HepG2 (cell line): ENCODE results near the gene SLC34A3. TPM values are rescaled to one million over a fixed set of nuclear protein-coding genes. Genes with fewer than 3 reads are reported as not detected.
A peak's percentile ranks its signal among the peaks of the same experiment; 100 is the strongest.

ENCODE experiments used
- DR1 ChIP-seq: sonication (generic); formaldehyde crosslinking; IDR thresholded peaks from 2 replicates; pipeline ENCODE4 v1.8.0; 2021; ENCODE audit warnings: mild to moderate bottlenecking, missing genetic modification reagents, inconsistent platforms
- EHMT2 ChIP-seq: fragments of 200-600 bp; sonication (generic); IDR thresholded peaks from 2 replicates; pipeline ENCODE4 v1.7.0; 2017; ENCODE audit warnings: antibody characterized with exemption, low read depth, low read length, borderline replicate concordance
- MEIS1 ChIP-seq: sonication (generic); formaldehyde crosslinking; IDR thresholded peaks from 2 replicates; pipeline ENCODE4 v1.9.0; 2021; ENCODE audit warnings: mild to moderate bottlenecking, missing genetic modification reagents, moderate library complexity, borderline replicate concordance
- NR2F2 ChIP-seq: IDR thresholded peaks from 2 replicates; pipeline ENCODE4 v1.6.1; 2012; ENCODE audit warnings: low read depth, inconsistent platforms, borderline replicate concordance
- PAX8 ChIP-seq: sonication (generic); formaldehyde crosslinking; IDR thresholded peaks from 2 replicates; pipeline ENCODE4 v1.8.0; 2022; ENCODE audit warnings: mild to moderate bottlenecking, missing genetic modification reagents, borderline replicate concordance
- THAP8 ChIP-seq: sonication (generic); formaldehyde crosslinking; IDR thresholded peaks from 2 replicates; pipeline ENCODE4 v1.5.1; 2020; ENCODE audit warnings: missing genetic modification reagents, mild to moderate bottlenecking, borderline replicate concordance
- ZNF124 ChIP-seq: sonication (generic); formaldehyde crosslinking; IDR thresholded peaks from 2 replicates; pipeline ENCODE4 v1.4.0; 2020; ENCODE audit warnings: missing genetic modification reagents
- ZNF232 ChIP-seq: sonication (generic); formaldehyde crosslinking; IDR thresholded peaks from 2 replicates; pipeline ENCODE4 v1.4.0; 2020; ENCODE audit warnings: missing genetic modification reagents, borderline replicate concordance
- ZNF24 ChIP-seq: fragments of 450-650 bp; IDR thresholded peaks from 2 replicates; pipeline ENCODE4 v1.6.1; 2017; ENCODE audit warnings: antibody characterized with exemption, mild to moderate bottlenecking
- ZNF343 ChIP-seq: sonication (generic); formaldehyde crosslinking; IDR thresholded peaks from 2 replicates; pipeline ENCODE4 v1.4.0; 2020; ENCODE audit warnings: mild to moderate bottlenecking, missing genetic modification reagents
- ZNF484 ChIP-seq: sonication (generic); formaldehyde crosslinking; IDR thresholded peaks from 2 replicates; pipeline ENCODE4 v1.5.1; 2020; ENCODE audit warnings: mild to moderate bottlenecking, low read depth, missing genetic modification reagents, borderline replicate concordance
- ZNF569 ChIP-seq: sonication (generic); formaldehyde crosslinking; IDR thresholded peaks from 2 replicates; pipeline ENCODE4 v1.5.0; 2020; ENCODE audit warnings: mild to moderate bottlenecking, missing genetic modification reagents, moderate library complexity, borderline replicate concordance
- ZNF597 ChIP-seq: sonication (generic); formaldehyde crosslinking; IDR thresholded peaks from 2 replicates; pipeline ENCODE4 v1.5.0; 2020; ENCODE audit warnings: missing genetic modification reagents
- ZNF839 ChIP-seq: sonication (generic); formaldehyde crosslinking; IDR thresholded peaks from 2 replicates; pipeline ENCODE4 v1.4.0; 2020; ENCODE audit warnings: missing genetic modification reagents, mild to moderate bottlenecking, borderline replicate concordance
- polyA plus RNA-seq, 8 experiments: library from polyadenylated mRNA; depleted of rRNA in 3 of 8; stranded (reverse) in 7 of 8; unstranded in 1 of 8; fragments of >200 nt; fragmentation: Illumina TruSeq in 4 of 8; extraction: Trizol in 4 of 8; gene quantifications; 2 replicates each; pipeline versions ENCODE4 v1.2.1 to v1.2.3, GENCODE V29; 2011 to 2016; ENCODE audit warnings: low read depth in 4 of 8, missing spikeins in 1 of 8, mixed read lengths in 1 of 8; ENCODE audit not compliant: insufficient read depth in 1 of 8
- total RNA-seq, 5 experiments: library from RNA; depleted of rRNA; stranded (reverse); fragments of >200 nt; fragmentation: Illumina TruSeq; extraction: Trizol; gene quantifications; 2 replicates each; pipeline ENCODE4 v1.2.3, GENCODE V29; 2016; ENCODE audit warnings: low read depth in 1 of 5
- TF ChIP-seq, protein P1 (sequence below): sonication (generic); formaldehyde crosslinking; IDR thresholded peaks from 2 replicates; pipeline ENCODE4 v1.5.0; 2020; ENCODE audit warnings: mild to moderate bottlenecking, missing genetic modification reagents, borderline replicate concordance
- TF ChIP-seq, protein P2 (sequence below): IDR thresholded peaks from 2 replicates; pipeline ENCODE4 v1.6.1; 2018; ENCODE audit warnings: missing genetic modification reagents, mild to moderate bottlenecking, missing compliant biosample characterization

SLC34A3 gene
- total and polyA plus RNA-seq, 2 of the 13 experiments (the other 11 are each of a cell fraction or from before 2014, with no cell fraction given): 0.07 to 1.0 TPM

- TF ChIP-seq, protein P1, sequence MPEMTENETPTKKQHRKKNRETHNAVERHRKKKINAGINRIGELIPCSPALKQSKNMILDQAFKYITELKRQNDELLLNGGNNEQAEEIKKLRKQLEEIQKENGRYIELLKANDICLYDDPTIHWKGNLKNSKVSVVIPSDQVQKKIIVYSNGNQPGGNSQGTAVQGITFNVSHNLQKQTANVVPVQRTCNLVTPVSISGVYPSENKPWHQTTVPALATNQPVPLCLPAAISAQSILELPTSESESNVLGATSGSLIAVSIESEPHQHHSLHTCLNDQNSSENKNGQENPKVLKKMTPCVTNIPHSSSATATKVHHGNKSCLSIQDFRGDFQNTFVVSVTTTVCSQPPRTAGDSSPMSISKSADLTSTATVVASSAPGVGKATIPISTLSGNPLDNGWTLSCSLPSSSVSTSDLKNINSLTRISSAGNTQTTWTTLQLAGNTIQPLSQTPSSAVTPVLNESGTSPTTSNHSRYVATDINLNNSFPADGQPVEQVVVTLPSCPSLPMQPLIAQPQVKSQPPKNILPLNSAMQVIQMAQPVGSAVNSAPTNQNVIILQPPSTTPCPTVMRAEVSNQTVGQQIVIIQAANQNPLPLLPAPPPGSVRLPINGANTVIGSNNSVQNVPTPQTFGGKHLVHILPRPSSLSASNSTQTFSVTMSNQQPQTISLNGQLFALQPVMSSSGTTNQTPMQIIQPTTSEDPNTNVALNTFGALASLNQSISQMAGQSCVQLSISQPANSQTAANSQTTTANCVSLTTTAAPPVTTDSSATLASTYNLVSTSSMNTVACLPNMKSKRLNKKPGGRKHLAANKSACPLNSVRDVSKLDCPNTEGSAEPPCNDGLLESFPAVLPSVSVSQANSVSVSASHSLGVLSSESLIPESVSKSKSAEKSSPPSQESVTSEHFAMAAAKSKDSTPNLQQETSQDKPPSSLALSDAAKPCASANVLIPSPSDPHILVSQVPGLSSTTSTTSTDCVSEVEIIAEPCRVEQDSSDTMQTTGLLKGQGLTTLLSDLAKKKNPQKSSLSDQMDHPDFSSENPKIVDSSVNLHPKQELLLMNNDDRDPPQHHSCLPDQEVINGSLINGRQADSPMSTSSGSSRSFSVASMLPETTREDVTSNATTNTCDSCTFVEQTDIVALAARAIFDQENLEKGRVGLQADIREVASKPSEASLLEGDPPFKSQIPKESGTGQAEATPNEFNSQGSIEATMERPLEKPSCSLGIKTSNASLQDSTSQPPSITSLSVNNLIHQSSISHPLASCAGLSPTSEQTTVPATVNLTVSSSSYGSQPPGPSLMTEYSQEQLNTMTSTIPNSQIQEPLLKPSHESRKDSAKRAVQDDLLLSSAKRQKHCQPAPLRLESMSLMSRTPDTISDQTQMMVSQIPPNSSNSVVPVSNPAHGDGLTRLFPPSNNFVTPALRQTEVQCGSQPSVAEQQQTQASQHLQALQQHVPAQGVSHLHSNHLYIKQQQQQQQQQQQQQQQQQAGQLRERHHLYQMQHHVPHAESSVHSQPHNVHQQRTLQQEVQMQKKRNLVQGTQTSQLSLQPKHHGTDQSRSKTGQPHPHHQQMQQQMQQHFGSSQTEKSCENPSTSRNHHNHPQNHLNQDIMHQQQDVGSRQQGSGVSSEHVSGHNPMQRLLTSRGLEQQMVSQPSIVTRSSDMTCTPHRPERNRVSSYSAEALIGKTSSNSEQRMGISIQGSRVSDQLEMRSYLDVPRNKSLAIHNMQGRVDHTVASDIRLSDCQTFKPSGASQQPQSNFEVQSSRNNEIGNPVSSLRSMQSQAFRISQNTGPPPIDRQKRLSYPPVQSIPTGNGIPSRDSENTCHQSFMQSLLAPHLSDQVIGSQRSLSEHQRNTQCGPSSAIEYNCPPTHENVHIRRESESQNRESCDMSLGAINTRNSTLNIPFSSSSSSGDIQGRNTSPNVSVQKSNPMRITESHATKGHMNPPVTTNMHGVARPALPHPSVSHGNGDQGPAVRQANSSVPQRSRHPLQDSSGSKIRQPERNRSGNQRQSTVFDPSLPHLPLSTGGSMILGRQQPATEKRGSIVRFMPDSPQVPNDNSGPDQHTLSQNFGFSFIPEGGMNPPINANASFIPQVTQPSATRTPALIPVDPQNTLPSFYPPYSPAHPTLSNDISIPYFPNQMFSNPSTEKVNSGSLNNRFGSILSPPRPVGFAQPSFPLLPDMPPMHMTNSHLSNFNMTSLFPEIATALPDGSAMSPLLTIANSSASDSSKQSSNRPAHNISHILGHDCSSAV (CRISPR knock-in tag): no peak
- TF ChIP-seq ZNF839 (0 out of 2 replicates have a peak, but pooled peaks have one; percentile 29), ZNF24 (no peak), ZNF597 (peak; percentile 84; the same call in 1 of the 2 replicates), ZNF124 (0 out of 2 replicates have a peak, but pooled peaks have one; percentile 21), ZNF569 (CRISPR knock-in tag) (no peak), ZNF484 (CRISPR knock-in tag) (no peak), EHMT2 (no peak), THAP8 (CRISPR knock-in tag) (no peak), ZNF232 (CRISPR knock-in tag) (no peak; the same call in 1 of the 2 replicates), MEIS1 (no peak), NR2F2 (peak; percentile 8; the same call in 1 of the 2 replicates), ZNF343 (CRISPR knock-in tag) (no peak), DR1 (CRISPR knock-in tag) (peak; percentile 68; the same call in 1 of the 2 replicates), PAX8 (no peak)
- TF ChIP-seq, protein P2, sequence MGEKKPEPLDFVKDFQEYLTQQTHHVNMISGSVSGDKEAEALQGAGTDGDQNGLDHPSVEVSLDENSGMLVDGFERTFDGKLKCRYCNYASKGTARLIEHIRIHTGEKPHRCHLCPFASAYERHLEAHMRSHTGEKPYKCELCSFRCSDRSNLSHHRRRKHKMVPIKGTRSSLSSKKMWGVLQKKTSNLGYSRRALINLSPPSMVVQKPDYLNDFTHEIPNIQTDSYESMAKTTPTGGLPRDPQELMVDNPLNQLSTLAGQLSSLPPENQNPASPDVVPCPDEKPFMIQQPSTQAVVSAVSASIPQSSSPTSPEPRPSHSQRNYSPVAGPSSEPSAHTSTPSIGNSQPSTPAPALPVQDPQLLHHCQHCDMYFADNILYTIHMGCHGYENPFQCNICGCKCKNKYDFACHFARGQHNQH: peak; percentile 71
Measured at GRCh38 chr9:137188490-137189296, 42.0 kb upstream of the SLC34A3 start, which contains the start of the genes ANAPC2 and SSNA1 (continued).
